HTERT RPE-1 (cell line): ENCODE measurements around the gene UTP25.
"Not testable (repeated sequence)": the region's sequence is repeated elsewhere in the genome, so short reads cannot be mapped to it uniquely, and the experiment has no call there.

Experiments used
- in situ Hi-C: fragments of 300-500 bp; cut with MboI; formaldehyde crosslinking; loops from 4 replicates; pipeline ENCODE4 v1.14.3; 2020; ENCODE audit warnings: low sequenced_read_pairs

Gene UTP25

GRCh38 chr1:209888291-209889076 lies 60.7 kb downstream of the UTP25 start:
- in situ Hi-C loops = not testable (repeated sequence)

- in situ Hi-C loops = no loop called here
Observed at GRCh38 chr1:209889077-209889418, 61.3 kb downstream of the UTP25 start.

GRCh38 chr1:209890641-209891330 lies 63.0 kb downstream of the UTP25 start:
- in situ Hi-C loops = no loop called here

GRCh38 chr1:209893751-209894150 lies 66.0 kb downstream of the UTP25 start:
- in situ Hi-C loops = no loop called here

GRCh38 chr1:209895709-209896108 lies 67.9 kb downstream of the UTP25 start:
- in situ Hi-C loops = no loop called here

GRCh38 chr1:209896346-209896745 lies 68.6 kb downstream of the UTP25 start:
- in situ Hi-C loops = no loop called here

GRCh38 chr1:209898271-209898670 lies 70.5 kb downstream of the UTP25 start:
- in situ Hi-C loops = not testable (repeated sequence)

- in situ Hi-C loops = not testable (repeated sequence)
Observed at GRCh38 chr1:209898851-209899250, 71.1 kb downstream of the UTP25 start.

GRCh38 chr1:209899948-209900347 lies 72.2 kb downstream of the UTP25 start:
- in situ Hi-C loops = no loop called here

- in situ Hi-C loops = no loop called here
Observed at GRCh38 chr1:209900734-209901133, 73.0 kb downstream of the UTP25 start.

- in situ Hi-C loops = no loop called here
Observed at GRCh38 chr1:209901211-209901610, 73.4 kb downstream of the UTP25 start.

GRCh38 chr1:209904774-209905173 lies 77.0 kb downstream of the UTP25 start:
- in situ Hi-C loops = not testable (repeated sequence)
